Testis (tissue), 3 donors: ENCODE measurements around the gene SH2D3C. TPM values are rescaled to one million over a fixed set of nuclear protein-coding genes. Genes with fewer than 3 reads are reported as not detected.
A peak's percentile ranks its signal among the peaks of the same experiment; 100 is the strongest.

Source experiments
- DNase-seq: peaks from one replicate; pipeline ENCODE4 v3.0.0-alpha.2; 2019
- H3K27ac ChIP-seq, 2 donors: fragments of 200-600 bp; sonication (generic); one replicate each; pipeline ENCODE4 v1.5.1; 2019
- H3K27me3 ChIP-seq: fragments of 200-600 bp; sonication (generic); one replicate; pipeline ENCODE4 v1.5.1; 2019
- H3K36me3 ChIP-seq: fragments of 200-600 bp; sonication (generic); one replicate; pipeline ENCODE4 v1.5.1; 2017; ENCODE audit warnings: low read depth; ENCODE audit errors: missing control alignments
- H3K4me1 ChIP-seq: fragments of 200-600 bp; sonication (generic); one replicate; pipeline ENCODE4 v1.5.1; 2019
- H3K4me3 ChIP-seq, 2 donors: fragments of 200-600 bp; sonication (generic); one replicate each; pipeline ENCODE4 v1.5.1; 2017 to 2019
- H3K9me3 ChIP-seq: fragments of 200-600 bp; sonication (generic); one replicate; pipeline ENCODE4 v1.5.1; 2017
- POLR2A ChIP-seq: fragments of 450-650 bp; IDR thresholded peaks from one replicate; pipeline ENCODE4 v1.6.1; 2017; ENCODE audit warnings: antibody characterized with exemption, mild to moderate bottlenecking, moderate library complexity
- WGBS, 2 donors: methylation state at CpG; one replicate each; pipeline ENCODE4 v1.1.5; 2018; 5-methylcytosine and 5-hydroxymethylcytosine counted together
- intact Hi-C: fragments of 100-400 bp; cut with DNase I; formaldehyde crosslinking; loops from one replicate; pipeline ENCODE4 v1.15.1; 2023; ENCODE audit warnings: low total_unique reads
- polyA plus RNA-seq: library from polyadenylated mRNA; stranded (reverse); fragments of 350-450 nt; fragmentation: Illumina TruSeq; extraction: RNeasy Lipid Tissue Mini Kit (QIAGEN cat#74804); gene quantifications from one replicate; pipeline ENCODE4 v1.2.3, GENCODE V29; 2014; ENCODE audit warnings: low read depth, low replicate concordance; ENCODE audit not compliant: insufficient read depth
- total RNA-seq, 2 donors: library from RNA; depleted of rRNA; stranded (reverse); fragments of >200 nt; gene quantifications; one replicate each; pipeline ENCODE4 v1.2.3, GENCODE V29; 2016
- TF ChIP-seq, protein P1 (sequence below), 3 experiments: fragments of 450-650 bp in 2 of 3; fragments of 200-600 bp in 1 of 3; sonication (generic) in 1 of 3; IDR thresholded peaks; one replicate each; pipeline ENCODE4 v1.5.1; 2016 to 2019; ENCODE audit warnings: antibody characterized with exemption in 3 of 3, mild to moderate bottlenecking in 2 of 3, moderate library complexity in 1 of 3

Gene SH2D3C
- total and polyA plus RNA-seq, 3 donors from 2014 or later, result 6.6 to 9.6 (median 8.8) TPM

DNA sequence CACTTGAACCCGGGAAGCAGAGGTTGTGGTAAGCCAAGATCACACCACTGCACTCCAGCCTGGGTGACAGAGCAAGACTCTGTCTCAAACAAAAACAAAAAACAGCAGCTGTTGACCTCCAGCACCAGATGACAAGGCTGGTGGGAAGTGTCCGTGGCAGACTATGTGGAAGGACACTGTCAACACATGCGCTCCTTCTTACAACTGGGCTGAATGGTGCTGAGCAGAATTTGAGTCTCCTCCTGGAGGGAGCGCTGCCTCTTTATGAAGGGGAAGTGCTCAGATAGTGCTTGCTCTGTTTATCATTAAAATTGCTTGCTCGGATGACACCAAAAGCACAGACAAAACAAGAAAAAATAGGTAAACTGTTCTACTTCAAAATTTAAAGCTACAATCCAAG is 80.9 kb downstream of the SH2D3C start:
- Histone ChIP-seq H3K27ac (no peak overlapping the region), H3K9me3 (no peaks in the 10 kb centered on the region), H3K4me3 (no peak overlapping the region), H3K36me3 (no peaks in the 10 kb centered on the region), H3K4me1 (peaks cover 26% of the 10 kb centered on the region), H3K27me3 (no peaks in the 10 kb centered on the region)
- no peak for DNase-seq
- 60 to 67% methylated on average over 5 of the region's 5 CpGs for WGBS, 2 donors
- intact Hi-C loops, result no loop called here
- TF ChIP-seq POLR2A, result no peak
- TF ChIP-seq, protein P1, sequence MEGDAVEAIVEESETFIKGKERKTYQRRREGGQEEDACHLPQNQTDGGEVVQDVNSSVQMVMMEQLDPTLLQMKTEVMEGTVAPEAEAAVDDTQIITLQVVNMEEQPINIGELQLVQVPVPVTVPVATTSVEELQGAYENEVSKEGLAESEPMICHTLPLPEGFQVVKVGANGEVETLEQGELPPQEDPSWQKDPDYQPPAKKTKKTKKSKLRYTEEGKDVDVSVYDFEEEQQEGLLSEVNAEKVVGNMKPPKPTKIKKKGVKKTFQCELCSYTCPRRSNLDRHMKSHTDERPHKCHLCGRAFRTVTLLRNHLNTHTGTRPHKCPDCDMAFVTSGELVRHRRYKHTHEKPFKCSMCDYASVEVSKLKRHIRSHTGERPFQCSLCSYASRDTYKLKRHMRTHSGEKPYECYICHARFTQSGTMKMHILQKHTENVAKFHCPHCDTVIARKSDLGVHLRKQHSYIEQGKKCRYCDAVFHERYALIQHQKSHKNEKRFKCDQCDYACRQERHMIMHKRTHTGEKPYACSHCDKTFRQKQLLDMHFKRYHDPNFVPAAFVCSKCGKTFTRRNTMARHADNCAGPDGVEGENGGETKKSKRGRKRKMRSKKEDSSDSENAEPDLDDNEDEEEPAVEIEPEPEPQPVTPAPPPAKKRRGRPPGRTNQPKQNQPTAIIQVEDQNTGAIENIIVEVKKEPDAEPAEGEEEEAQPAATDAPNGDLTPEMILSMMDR (IDR thresholded peaks at IDR 0.05), result no peak

DNA sequence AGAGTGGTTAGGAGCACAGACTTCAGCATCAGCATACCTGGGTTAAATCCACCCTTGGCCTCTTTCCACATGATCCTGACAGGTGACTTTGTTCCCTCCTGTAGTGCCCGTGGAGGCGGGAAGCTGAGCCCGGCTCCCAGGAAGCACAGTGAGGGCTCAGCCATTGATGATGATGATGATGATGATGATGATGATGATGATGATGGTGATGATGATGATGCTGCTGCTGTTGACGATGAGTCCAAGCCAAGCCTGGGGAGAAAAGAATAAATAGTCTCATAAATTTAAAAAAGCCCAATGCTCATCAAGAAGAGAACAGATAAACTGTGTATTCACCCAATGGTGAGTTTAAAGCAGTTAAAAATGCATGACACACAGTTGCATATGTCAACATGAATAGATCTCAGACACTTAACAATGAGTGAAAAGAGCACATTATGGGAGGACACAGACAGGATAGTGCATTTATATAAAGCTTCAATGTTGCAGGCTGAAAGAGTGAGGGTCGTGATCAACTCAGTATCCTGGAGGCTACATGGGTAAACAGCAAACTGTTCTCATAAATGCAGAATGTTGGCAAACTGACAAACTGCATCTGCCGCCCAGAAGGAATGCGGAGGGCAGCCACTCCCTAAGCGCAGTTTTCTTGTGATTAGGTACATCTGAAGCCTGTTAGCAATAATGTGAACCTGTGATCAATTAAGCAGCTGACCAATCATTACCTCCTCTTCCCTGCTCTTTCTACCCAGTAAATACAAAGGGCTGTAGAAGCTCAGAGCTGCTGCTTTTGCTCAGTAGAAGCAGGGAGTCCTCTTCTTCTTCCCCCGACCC is 83.4 kb downstream of the SH2D3C start:
- intact Hi-C loops, result no loop called here
- no peaks in the 10 kb centered on the region for H3K9me3 ChIP-seq
- no peaks in the 10 kb centered on the region for H3K36me3 ChIP-seq
- no peak for DNase-seq
- H3K4me3 ChIP-seq, result no peak overlapping the region
- H3K27ac ChIP-seq, result peak overlapping the region in 1 of 2 donors; percentile 54
- no peaks in the 10 kb centered on the region for H3K27me3 ChIP-seq
- WGBS, 2 donors, result 63 to 66% methylated on average over 9 of the region's 9 CpGs
- peaks cover 23% of the 10 kb centered on the region for H3K4me1 ChIP-seq
- TF ChIP-seq POLR2A, result no peak
- TF ChIP-seq, protein P1 (IDR thresholded peaks at IDR 0.05), result no peak

DNA sequence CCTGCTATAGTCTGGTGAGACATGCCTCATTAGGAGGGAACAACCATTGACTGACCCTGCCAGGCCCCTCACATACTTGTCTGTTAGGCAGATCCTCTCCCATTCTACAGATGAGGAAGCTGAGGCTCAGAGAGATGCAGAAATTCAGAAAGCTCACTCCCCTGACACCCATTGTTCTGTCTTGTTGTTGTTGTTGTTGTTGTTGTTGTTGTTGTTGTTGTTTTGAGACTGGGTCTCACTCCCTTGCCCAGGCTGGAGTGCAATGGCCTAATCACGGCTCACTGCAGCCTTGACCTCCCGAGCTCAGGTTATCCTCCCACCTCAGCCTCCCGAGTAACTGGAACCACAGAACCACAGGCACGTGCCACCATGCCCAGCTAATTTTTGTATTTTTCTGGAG is 84.8 kb downstream of the SH2D3C start:
- DNase-seq, result no peak
- no peaks in the 10 kb centered on the region for H3K9me3 ChIP-seq
- TF ChIP-seq POLR2A, result no peak
- TF ChIP-seq, protein P1 (IDR thresholded peaks at IDR 0.05), result no peak
- no peak overlapping the region for H3K27ac ChIP-seq
- intact Hi-C loops, result no loop called here
- peaks cover 12% of the 10 kb centered on the region for H3K4me1 ChIP-seq
- no peak overlapping the region for H3K4me3 ChIP-seq
- no peaks in the 10 kb centered on the region for H3K36me3 ChIP-seq
- WGBS, 2 donors, result 69 to 90% methylated on average over 4 of the region's 4 CpGs
- H3K27me3 ChIP-seq, result no peaks in the 10 kb centered on the region

DNA sequence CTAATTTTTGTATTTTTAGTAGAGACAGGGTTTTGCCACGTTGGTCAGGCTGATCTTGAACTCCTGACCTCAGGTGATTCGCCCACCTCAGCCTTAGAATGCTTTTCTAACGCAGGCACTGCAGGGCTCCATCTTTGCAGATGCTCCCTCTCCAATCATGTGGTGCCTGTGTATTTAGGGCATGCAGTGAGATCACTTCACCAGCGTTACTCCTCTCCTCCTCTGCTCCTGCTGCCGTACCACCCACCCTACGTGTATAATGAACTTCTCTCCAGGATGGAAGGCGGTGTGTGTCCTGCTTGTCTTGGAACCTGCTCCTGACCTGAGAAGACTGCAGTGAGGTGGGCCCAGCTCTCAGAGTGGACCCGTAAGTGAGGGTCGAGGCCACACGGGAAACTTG is 85.3 kb downstream of the SH2D3C start:
- no peak overlapping the region for H3K27ac ChIP-seq
- TF ChIP-seq POLR2A, result no peak
- TF ChIP-seq, protein P1 (IDR thresholded peaks at IDR 0.05), result no peak
- peaks cover 10% of the 10 kb centered on the region for H3K4me1 ChIP-seq
- intact Hi-C loops, result no loop called here
- 92 to 93% methylated on average over 10 of the region's 10 CpGs for WGBS, 2 donors
- no peaks in the 10 kb centered on the region for H3K27me3 ChIP-seq
- H3K4me3 ChIP-seq, result no peak overlapping the region
- H3K9me3 ChIP-seq, result no peaks in the 10 kb centered on the region
- DNase-seq, result no peak
- no peaks in the 10 kb centered on the region for H3K36me3 ChIP-seq

DNA sequence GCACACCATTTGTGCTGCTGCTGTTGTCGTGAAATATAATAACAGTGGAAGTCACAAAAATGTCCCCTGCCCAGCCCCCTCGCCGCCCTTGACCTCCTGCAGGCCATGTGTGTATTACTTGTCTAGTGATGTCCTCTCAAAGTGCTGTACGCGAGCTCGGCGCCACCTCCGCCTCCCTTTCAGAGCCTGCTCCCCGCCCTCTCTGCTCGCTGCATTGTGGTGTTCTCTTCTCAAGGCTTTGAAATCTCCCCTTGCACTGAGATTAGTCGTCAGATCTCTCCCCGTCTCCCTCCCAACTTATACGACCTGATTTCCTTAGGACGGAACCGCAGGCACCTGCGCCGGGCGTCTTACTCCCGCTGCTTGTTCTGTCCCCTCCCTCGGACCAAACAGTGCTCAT is 86.4 kb downstream of the SH2D3C start:
- 88% methylated on average over 20 of the region's 20 CpGs for WGBS, 2 donors
- no peak for DNase-seq
- no peaks in the 10 kb centered on the region for H3K36me3 ChIP-seq
- no peaks in the 10 kb centered on the region for H3K9me3 ChIP-seq
- no peak overlapping the region for H3K27ac ChIP-seq
- H3K4me1 ChIP-seq, result peaks cover 10% of the 10 kb centered on the region
- H3K27me3 ChIP-seq, result no peaks in the 10 kb centered on the region
- TF ChIP-seq POLR2A, result no peak
- TF ChIP-seq, protein P1 (IDR thresholded peaks at IDR 0.05), result no peak
- no peak overlapping the region for H3K4me3 ChIP-seq
- intact Hi-C loops, result no loop called here
